LNCaP clone FGC (cell line): ENCODE results near the gene IWS1.

Experiments used
- DNase-seq: peaks from one replicate; pipeline ENCODE4 v3.0.0-alpha.2; 2011; ENCODE audit warnings: low read depth
- H3K4me3 ChIP-seq: 2 replicates; pipeline ENCODE4 v1.5.1; 2011; ENCODE audit warnings: mild to moderate bottlenecking, low read depth, low read length, control low read depth
- CTCF ChIP-seq: IDR thresholded peaks from 2 replicates; pipeline ENCODE4 v1.5.1; 2012; ENCODE audit warnings: mild to moderate bottlenecking; ENCODE audit not compliant: control insufficient read depth, insufficient read depth; ENCODE audit errors: extremely low read depth

IWS1 gene

GRCh38 chr2:127485051-127485693, 41.1 kb downstream of the IWS1 start:
- no peak for DNase-seq
- TF ChIP-seq CTCF: no peak
- no peak overlapping the region for H3K4me3 ChIP-seq

- no peak for DNase-seq
- H3K4me3 ChIP-seq: no peak overlapping the region
- no peak for TF ChIP-seq CTCF
Measured at GRCh38 chr2:127482031-127482430, 44.3 kb downstream of the IWS1 start.

- H3K4me3 ChIP-seq: no peak overlapping the region
- TF ChIP-seq CTCF: no peak
- DNase-seq: no peak
Measured at GRCh38 chr2:127479866-127480743, 46.2 kb downstream of the IWS1 start.

- peak; percentile 23 for DNase-seq
- peak; percentile 60 for TF ChIP-seq CTCF
- H3K4me3 ChIP-seq: no peak overlapping the region
Measured at GRCh38 chr2:127479219-127479825, 47.0 kb downstream of the IWS1 start.

GRCh38 chr2:127475788-127476187, 50.5 kb downstream of the IWS1 start:
- no peak for DNase-seq
- H3K4me3 ChIP-seq: no peak overlapping the region
- TF ChIP-seq CTCF: no peak

GRCh38 chr2:127472268-127472667, 54.0 kb downstream of the IWS1 start:
- TF ChIP-seq CTCF: no peak
- no peak for DNase-seq
- no peak overlapping the region for H3K4me3 ChIP-seq
